D721Med (cell line): ENCODE measurements around the gene ARIH2.

Source experiments
- DNase-seq: peaks from one replicate; pipeline ENCODE4 v3.0.0; 2011; ENCODE audit warnings: low spot score; ENCODE audit not compliant: insufficient read length
- FAIRE-seq: peaks from 2 replicates; lab custom pipeline; 2011; peaks lifted over from hg19 to GRCh38; lab: Jason Lieb, UNC
- TF ChIP-seq, protein P1 (sequence below): IDR thresholded peaks from 2 replicates; pipeline ENCODE4 v1.5.1; 2012; ENCODE audit warnings: mild to moderate bottlenecking, control low read depth; ENCODE audit not compliant: insufficient read depth; ENCODE audit errors: missing control alignments

ARIH2 gene

DNA sequence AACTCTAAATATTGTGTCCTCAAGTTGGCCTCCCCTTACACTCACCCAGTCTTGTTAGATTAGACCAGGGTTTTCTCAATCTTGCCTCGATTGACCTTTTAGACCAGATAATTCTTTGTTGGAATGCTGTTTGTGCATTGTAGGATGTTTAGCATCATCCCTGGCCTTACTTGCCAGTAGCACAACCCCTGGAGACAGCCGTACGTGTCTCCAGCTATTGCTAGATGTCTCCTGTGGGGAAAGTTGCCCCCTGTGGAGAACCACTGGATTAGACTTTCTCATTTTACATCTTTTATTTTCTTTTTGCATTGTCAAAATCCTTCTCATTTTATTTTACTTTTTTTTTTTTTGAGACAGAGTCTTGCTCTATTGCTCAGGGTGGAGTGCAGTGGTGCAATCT is 90.8 kb downstream of the ARIH2 start:
- TF ChIP-seq, protein P1, sequence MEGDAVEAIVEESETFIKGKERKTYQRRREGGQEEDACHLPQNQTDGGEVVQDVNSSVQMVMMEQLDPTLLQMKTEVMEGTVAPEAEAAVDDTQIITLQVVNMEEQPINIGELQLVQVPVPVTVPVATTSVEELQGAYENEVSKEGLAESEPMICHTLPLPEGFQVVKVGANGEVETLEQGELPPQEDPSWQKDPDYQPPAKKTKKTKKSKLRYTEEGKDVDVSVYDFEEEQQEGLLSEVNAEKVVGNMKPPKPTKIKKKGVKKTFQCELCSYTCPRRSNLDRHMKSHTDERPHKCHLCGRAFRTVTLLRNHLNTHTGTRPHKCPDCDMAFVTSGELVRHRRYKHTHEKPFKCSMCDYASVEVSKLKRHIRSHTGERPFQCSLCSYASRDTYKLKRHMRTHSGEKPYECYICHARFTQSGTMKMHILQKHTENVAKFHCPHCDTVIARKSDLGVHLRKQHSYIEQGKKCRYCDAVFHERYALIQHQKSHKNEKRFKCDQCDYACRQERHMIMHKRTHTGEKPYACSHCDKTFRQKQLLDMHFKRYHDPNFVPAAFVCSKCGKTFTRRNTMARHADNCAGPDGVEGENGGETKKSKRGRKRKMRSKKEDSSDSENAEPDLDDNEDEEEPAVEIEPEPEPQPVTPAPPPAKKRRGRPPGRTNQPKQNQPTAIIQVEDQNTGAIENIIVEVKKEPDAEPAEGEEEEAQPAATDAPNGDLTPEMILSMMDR = no peak
- no peak for FAIRE-seq
- no peak for DNase-seq

DNA sequence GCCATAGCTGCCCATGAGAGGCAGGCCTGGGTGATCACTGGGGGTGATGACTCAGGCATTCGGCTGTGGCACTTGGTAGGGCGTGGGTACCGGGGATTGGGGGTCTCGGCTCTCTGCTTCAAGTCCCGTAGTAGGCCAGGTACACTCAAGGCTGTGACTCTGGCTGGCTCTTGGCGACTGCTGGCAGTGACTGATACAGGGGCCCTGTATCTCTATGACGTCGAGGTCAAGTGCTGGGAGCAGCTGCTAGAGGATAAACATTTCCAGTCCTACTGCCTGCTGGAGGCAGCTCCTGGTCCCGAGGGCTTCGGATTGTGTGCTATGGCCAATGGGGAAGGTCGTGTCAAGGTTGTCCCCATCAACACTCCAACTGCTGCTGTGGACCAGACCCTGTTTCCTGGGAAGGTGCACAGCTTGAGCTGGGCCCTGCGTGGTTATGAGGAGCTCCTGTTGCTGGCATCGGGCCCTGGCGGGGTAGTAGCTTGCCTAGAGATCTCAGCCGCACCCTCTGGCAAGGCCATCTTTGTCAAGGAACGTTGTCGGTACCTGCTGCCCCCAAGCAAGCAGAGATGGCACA is 93.9 kb downstream of the ARIH2 start:
- DNase-seq = no peak
- no peak for FAIRE-seq
- TF ChIP-seq, protein P1 = no peak

DNA sequence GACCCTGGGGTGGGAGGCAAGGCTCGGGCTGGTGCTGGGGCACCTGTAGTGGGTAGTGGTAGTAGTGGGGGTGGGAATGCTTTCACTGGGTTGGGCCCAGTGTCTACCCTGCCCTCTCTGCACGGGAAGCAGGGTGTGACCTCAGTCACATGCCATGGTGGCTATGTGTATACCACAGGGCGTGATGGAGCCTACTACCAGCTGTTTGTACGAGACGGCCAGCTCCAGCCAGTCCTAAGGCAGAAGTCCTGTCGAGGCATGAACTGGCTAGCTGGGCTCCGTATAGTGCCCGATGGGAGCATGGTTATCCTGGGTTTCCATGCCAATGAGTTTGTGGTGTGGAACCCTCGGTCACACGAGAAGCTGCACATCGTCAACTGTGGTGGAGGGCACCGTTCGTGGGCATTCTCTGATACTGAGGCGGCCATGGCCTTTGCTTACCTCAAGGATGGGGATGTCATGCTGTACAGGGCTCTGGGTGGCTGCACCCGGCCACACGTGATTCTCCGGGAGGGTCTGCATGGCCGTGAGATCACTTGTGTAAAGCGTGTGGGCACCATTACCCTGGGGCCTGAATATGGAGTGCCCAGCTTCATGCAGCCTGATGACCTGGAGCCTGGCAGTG is 94.6 kb downstream of the ARIH2 start:
- TF ChIP-seq, protein P1 = no peak
- FAIRE-seq (no peak), DNase-seq (no peak)

DNA sequence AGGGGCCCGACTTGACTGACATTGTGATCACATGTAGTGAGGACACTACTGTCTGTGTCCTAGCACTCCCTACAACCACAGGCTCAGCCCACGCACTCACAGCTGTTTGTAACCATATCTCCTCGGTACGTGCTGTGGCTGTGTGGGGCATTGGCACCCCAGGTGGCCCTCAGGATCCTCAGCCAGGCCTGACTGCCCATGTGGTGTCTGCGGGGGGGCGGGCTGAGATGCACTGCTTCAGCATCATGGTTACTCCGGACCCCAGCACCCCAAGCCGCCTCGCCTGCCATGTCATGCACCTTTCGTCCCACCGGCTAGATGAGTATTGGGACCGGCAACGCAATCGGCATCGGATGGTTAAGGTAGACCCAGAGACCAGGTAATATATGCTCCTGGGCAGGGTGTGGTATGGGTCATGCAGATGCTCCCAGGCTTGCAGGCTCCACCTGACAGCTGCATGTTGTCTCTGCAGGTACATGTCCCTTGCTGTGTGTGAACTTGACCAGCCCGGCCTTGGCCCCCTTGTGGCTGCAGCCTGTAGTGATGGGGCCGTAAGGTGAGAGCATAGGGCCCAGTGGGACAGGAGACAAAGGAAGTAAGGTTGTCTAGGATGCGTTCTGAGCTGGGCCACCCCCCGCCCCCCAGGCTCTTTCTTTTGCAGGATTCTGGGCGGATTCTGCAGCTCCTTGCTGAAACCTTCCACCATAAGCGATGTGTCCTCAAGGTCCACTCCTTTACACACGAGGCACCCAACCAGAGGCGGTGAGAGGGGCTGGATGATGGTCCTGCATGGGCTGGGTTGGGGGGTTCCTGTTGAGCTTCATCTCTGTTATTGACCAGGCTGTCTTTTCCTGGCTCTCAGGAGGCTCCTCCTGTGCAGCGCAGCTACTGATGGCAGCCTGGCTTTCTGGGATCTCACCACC is 95.4 kb downstream of the ARIH2 start:
- TF ChIP-seq, protein P1 = peak; percentile 26
- DNase-seq (no peak), FAIRE-seq (no peak)

DNA sequence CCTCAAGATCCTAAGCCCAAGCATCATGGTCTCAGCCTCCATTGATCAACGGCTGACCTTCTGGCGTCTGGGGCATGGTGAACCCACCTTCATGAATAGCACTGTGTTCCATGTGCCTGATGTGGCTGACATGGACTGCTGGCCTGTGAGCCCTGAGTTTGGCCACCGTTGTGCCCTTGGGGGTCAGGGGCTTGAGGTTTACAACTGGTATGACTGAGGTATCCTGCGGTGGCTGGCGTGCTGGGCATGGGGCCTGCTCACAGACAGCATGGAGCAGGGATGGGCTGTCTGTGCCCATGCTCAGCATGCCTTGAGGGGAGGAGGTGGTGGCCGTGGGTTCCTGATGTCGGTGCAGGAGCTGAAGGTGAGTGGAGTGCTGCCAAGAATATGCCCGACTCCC is 96.4 kb downstream of the ARIH2 start:
- FAIRE-seq (no peak), DNase-seq (no peak)
- TF ChIP-seq, protein P1 = no peak

DNA sequence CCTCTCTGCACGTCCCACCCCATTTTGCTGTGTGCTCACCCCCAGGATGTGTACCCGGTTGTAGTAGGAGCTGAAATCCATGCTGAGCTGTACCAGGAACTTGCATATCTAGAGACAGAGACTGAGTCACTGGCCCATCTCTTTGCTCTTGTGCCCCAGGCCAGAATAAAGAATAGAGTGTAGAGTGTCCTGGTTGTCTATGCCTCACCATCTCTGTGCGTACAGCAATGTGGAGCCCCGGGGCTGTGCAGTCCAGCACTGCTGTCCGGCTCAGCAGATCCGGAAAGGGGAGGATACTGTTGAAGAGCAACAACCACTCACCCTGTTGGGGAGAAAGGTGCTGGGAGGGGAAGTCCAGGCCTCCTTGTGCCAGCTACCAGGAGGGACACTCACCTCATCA is 97.1 kb downstream of the ARIH2 start:
- TF ChIP-seq, protein P1 = no peak
- no peak for FAIRE-seq
- DNase-seq = no peak
